Stomach (tissue), 9 donors: ENCODE results near the gene GAN. TPM values are rescaled to one million over a fixed set of nuclear protein-coding genes. Genes with fewer than 3 reads are reported as not detected.

Source experiments
- DNase-seq, 2 donors: peaks; one replicate each; pipeline versions ENCODE4 v3.0.0 to v3.0.0-alpha.2; 2013 to 2019
- H3K27ac ChIP-seq, 5 donors: fragments of 200-600 bp in 4 of 5; sonication (generic) in 4 of 5; one replicate each; pipeline ENCODE4 v1.5.1; 2013 to 2019; ENCODE audit warnings: mild to moderate bottlenecking in 1 of 5, moderate library complexity in 1 of 5
- H3K27me3 ChIP-seq, 3 donors: fragments of 200-600 bp; sonication (generic); one replicate each; pipeline ENCODE4 v1.5.1; 2017 to 2019; ENCODE audit warnings: mixed run types in 1 of 3
- H3K36me3 ChIP-seq, 4 donors: fragments of 200-600 bp; sonication (generic); 1 replicate in 3 of 4; 2 replicates in 1 of 4; pipeline ENCODE4 v1.5.1; 2016 to 2019
- H3K4me1 ChIP-seq, 4 donors: fragments of 200-600 bp; sonication (generic); one replicate each; pipeline ENCODE4 v1.5.1; 2016 to 2019
- H3K4me3 ChIP-seq, 4 donors: fragments of 200-600 bp; sonication (generic) in 3 of 4; one replicate each; pipeline ENCODE4 v1.5.1; 2016 to 2019; ENCODE audit warnings: mild to moderate bottlenecking in 1 of 4
- H3K9me3 ChIP-seq, 4 donors: fragments of 200-600 bp; sonication (generic); one replicate each; pipeline ENCODE4 v1.5.1; 2016 to 2019
- CTCF ChIP-seq, 7 experiments: fragments of 450-650 bp in 4 of 7; fragments of 200-600 bp in 3 of 7; sonication (generic) in 3 of 7; IDR thresholded peaks; one replicate each; pipeline ENCODE4 v1.5.1; 2016 to 2019; ENCODE audit warnings: antibody characterized with exemption in 7 of 7, control low read depth in 2 of 7, mild to moderate bottlenecking in 1 of 7
- EP300 ChIP-seq: sonication (generic); formaldehyde crosslinking; IDR thresholded peaks from one replicate; pipeline ENCODE4 v1.6.1; 2017; ENCODE audit warnings: antibody characterized with exemption
- POLR2A ChIP-seq, 4 donors: fragments of 450-650 bp; IDR thresholded peaks; one replicate each; pipeline ENCODE4 v1.6.1; 2016; ENCODE audit warnings: antibody characterized with exemption in 4 of 4, control low read depth in 2 of 4, mild to moderate bottlenecking in 1 of 4, moderate library complexity in 1 of 4
- POLR2AphosphoS5 ChIP-seq, 3 donors: sonication (generic); formaldehyde crosslinking; IDR thresholded peaks; one replicate each; pipeline ENCODE4 v1.6.1; 2016; ENCODE audit warnings: antibody characterized with exemption in 3 of 3
- WGBS, 5 donors: extraction: QIAGEN DNeasy Blood & Tissue Kit in 3 of 5; methylation state at CpG; one replicate each; pipeline versions ENCODE4 v1.1.5 to v1.1.7; 2013 to 2018; 5-methylcytosine and 5-hydroxymethylcytosine counted together
- intact Hi-C: fragments of 100-400 bp; cut with DNase I; formaldehyde crosslinking; loops from one replicate; pipeline ENCODE4 v1.15.1; 2023; ENCODE audit warnings: low total_unique reads
- polyA plus RNA-seq, 3 donors: library from polyadenylated mRNA; stranded (reverse); fragments of 200-250 nt; gene quantifications; one replicate each; pipeline ENCODE4 v1.2.3, GENCODE V29; 2013
- total RNA-seq, 5 donors: library from RNA; depleted of rRNA; stranded (reverse); fragments of >200 nt; gene quantifications; one replicate each; pipeline versions ENCODE4 v1.1.0 to v1.2.3, GENCODE V29; 2014 to 2016
- donor health status: healthy with polysubstance abuse.
- donor health status: Bipolar disorder and iron deficiency.
- donor health status: healthy.

Gene GAN
- total and polyA plus RNA-seq, 8 donors = 0.56 to 38.5 (median 7.6) TPM

- no peak for DNase-seq
- Histone ChIP-seq H3K4me3 (no peak overlapping the region), H3K27ac (no peak overlapping the region), H3K4me1 (peaks cover 0 to 10% (median 5%) of the 10 kb centered on the region in 4 donors), H3K36me3 (no peaks in the 10 kb centered on the region), H3K27me3 (no peaks in the 10 kb centered on the region), H3K9me3 (peaks cover 0 to under 1% (median 0%) of the 10 kb centered on the region in 4 donors)
- TF ChIP-seq POLR2A (IDR thresholded peaks at IDR 0.05) (no peak), EP300 (no peak), CTCF (IDR thresholded peaks at IDR 0.05) (no peak), POLR2AphosphoS5 (IDR thresholded peaks at IDR 0.05) (no peak)
- intact Hi-C loops = no loop called here
- 77 to 88% (median 87%) methylated on average over 6 of the region's 6 CpGs for WGBS, 5 donors
Observed at GRCh38 chr16:81427219-81427618, 112.5 kb downstream of the GAN start.

GRCh38 chr16:81429045-81429521, 114.3 kb downstream of the GAN start:
- WGBS, 5 donors = 27 to 50% (median 37%) methylated on average over 3 of the region's 3 CpGs
- no peaks in the 10 kb centered on the region for H3K27me3 ChIP-seq
- peak; percentile 68 to 77 for DNase-seq

GRCh38 chr16:81431554-81432353, 117.0 kb downstream of the GAN start:
- peak in 1 of 2 donors; percentile 51 for DNase-seq
- 80 to 87% (median 84%) methylated on average over 19 to 23 of the region's 23 CpGs for WGBS, 5 donors
- Histone ChIP-seq H3K4me1 (peaks cover 0 to 10% (median 5%) of the 10 kb centered on the region in 4 donors), H3K4me3 (no peak overlapping the region), H3K27me3 (no peaks in the 10 kb centered on the region), H3K9me3 (no peaks in the 10 kb centered on the region), H3K36me3 (no peaks in the 10 kb centered on the region), H3K27ac (peak overlapping the region in 4 of 5 donors; percentile 34 to 60 (median 41))
- intact Hi-C loops = no loop called here
- TF ChIP-seq POLR2AphosphoS5 (IDR thresholded peaks at IDR 0.05) (peak in 1 of 3 donors; percentile 6), CTCF (IDR thresholded peaks at IDR 0.05) (no peak), POLR2A (IDR thresholded peaks at IDR 0.05) (no peak)

More at GRCh38 chr16:81429045-81429521, 114.3 kb downstream of the GAN start:
- H3K36me3 ChIP-seq = no peaks in the 10 kb centered on the region
- H3K4me3 ChIP-seq = no peak overlapping the region
- H3K27ac ChIP-seq = no peak overlapping the region
- intact Hi-C loops = no loop called here
- TF ChIP-seq POLR2A (IDR thresholded peaks at IDR 0.05) (no peak), CTCF (IDR thresholded peaks at IDR 0.05) (peak in 5 of 7 experiments; percentile 33 to 67 (median 50))
- H3K9me3 ChIP-seq = no peaks in the 10 kb centered on the region
- H3K4me1 ChIP-seq = peaks cover 0 to 10% (median 5%) of the 10 kb centered on the region in 4 donors

GRCh38 chr16:81432937-81433557, 118.3 kb downstream of the GAN start:
- no peak for TF ChIP-seq EP300
- no peak for TF ChIP-seq CTCF (IDR thresholded peaks at IDR 0.05)
- no peak for TF ChIP-seq POLR2AphosphoS5 (IDR thresholded peaks at IDR 0.05)
- no peak for TF ChIP-seq POLR2A (IDR thresholded peaks at IDR 0.05)
- peak in 1 of 2 donors; percentile 23 for DNase-seq
- intact Hi-C loops = no loop called here
- peak overlapping the region in 2 of 5 donors; percentile 18 to 42 for H3K27ac ChIP-seq
- H3K27me3 ChIP-seq = no peaks in the 10 kb centered on the region
- 73 to 83% (median 78%) methylated on average over 14 of the region's 14 CpGs for WGBS, 5 donors
- H3K4me1 ChIP-seq = peaks cover 0 to 10% (median 5%) of the 10 kb centered on the region in 4 donors
- H3K9me3 ChIP-seq = no peaks in the 10 kb centered on the region
- no peak overlapping the region for H3K4me3 ChIP-seq
- no peaks in the 10 kb centered on the region for H3K36me3 ChIP-seq
